GM19043 (cell line): ENCODE results near the gene GDPGP1.
"Not testable (repeated sequence)": the region's sequence is repeated elsewhere in the genome, so short reads cannot be mapped to it uniquely, and the experiment has no call there.

Source experiments
- ATAC-seq: cut with Tn5 transposase; IDR thresholded peaks from one replicate; pipeline ENCODE4 v1.9.1; 2021; ENCODE audit warnings: low read depth; ENCODE audit not compliant: unreplicated experiment

GDPGP1 gene

GRCh38 chr15:90293040-90293810, 59.2 kb downstream of the GDPGP1 start:
- not testable (repeated sequence) for ATAC-seq

GRCh38 chr15:90294159-90294558, 60.1 kb downstream of the GDPGP1 start:
- ATAC-seq: no peak

- no peak for ATAC-seq
These were observed 60.7 kb downstream of the GDPGP1 start for GRCh38 chr15:90294601-90295269.

- ATAC-seq: no peak
These were observed 61.2 kb downstream of the GDPGP1 start for GRCh38 chr15:90295270-90295648.
